ENCODE measurements around the gene CRB3. TPM values are rescaled to one million over a fixed set of nuclear protein-coding genes. Genes with fewer than 3 reads are reported as not detected.

CRB3 gene
- total and polyA plus RNA-seq, 8 donors, result 14.9 to 78.8 (median 17.9) TPM

- Histone ChIP-seq H3K4me3 (no peak overlapping the region), H3K9me3 (no peaks in the 10 kb centered on the region), H3K27me3 (no peaks in the 10 kb centered on the region), H3K36me3 (no peaks in the 10 kb centered on the region), H3K27ac (no peak overlapping the region), H3K4me1 (no peaks in the 10 kb centered on the region)
- no peak for TF ChIP-seq CTCF (IDR thresholded peaks at IDR 0.05)
- intact Hi-C loops (cut with DNase I), result no loop called here
- DNase-seq, result no peak
- ATAC-seq, result no peak
Observed at GRCh38 chr19:6446452-6446851, 17.6 kb upstream of the CRB3 start.

- no peak for ATAC-seq
- no peak for DNase-seq
- no peaks in the 10 kb centered on the region for H3K9me3 ChIP-seq
- H3K4me1 ChIP-seq, result no peaks in the 10 kb centered on the region
- H3K4me3 ChIP-seq, result no peak overlapping the region
- TF ChIP-seq CTCF (IDR thresholded peaks at IDR 0.05), result no peak
- no peaks in the 10 kb centered on the region for H3K27me3 ChIP-seq
- intact Hi-C loops (cut with DNase I), result no loop called here
- no peak overlapping the region for H3K27ac ChIP-seq
- peaks cover 0 to 15% of the 10 kb centered on the region in 2 donors for H3K36me3 ChIP-seq
Observed at GRCh38 chr19:6448045-6448444, 16.0 kb upstream of the CRB3 start.

GRCh38 chr19:6450166-6450565 lies 13.9 kb upstream of the CRB3 start:
- intact Hi-C loops (cut with DNase I), result no loop called here
- ATAC-seq, result no peak

GRCh38 chr19:6451583-6452222 lies 12.4 kb upstream of the CRB3 start:
- peaks cover 0 to 17% of the 10 kb centered on the region in 2 donors for H3K9me3 ChIP-seq
- intact Hi-C loops (cut with DNase I), result no loop called here
- no peaks in the 10 kb centered on the region for H3K4me1 ChIP-seq
- TF ChIP-seq CTCF (IDR thresholded peaks at IDR 0.05), result no peak
- H3K27me3 ChIP-seq, result no peaks in the 10 kb centered on the region
- H3K36me3 ChIP-seq, result peaks cover 0 to 40% of the 10 kb centered on the region in 2 donors
- DNase-seq (no peak), ATAC-seq (no peak)
- H3K4me3 ChIP-seq, result no peak overlapping the region
- no peak overlapping the region for H3K27ac ChIP-seq

More at GRCh38 chr19:6450166-6450565, 13.9 kb upstream of the CRB3 start:
- TF ChIP-seq CTCF (IDR thresholded peaks at IDR 0.05), result no peak
- H3K27ac ChIP-seq, result no peak overlapping the region
- no peaks in the 10 kb centered on the region for H3K4me1 ChIP-seq
- no peak for DNase-seq
- H3K9me3 ChIP-seq, result peaks cover 0 to 17% of the 10 kb centered on the region in 2 donors
- H3K36me3 ChIP-seq, result peaks cover 0 to 32% of the 10 kb centered on the region in 2 donors
- H3K27me3 ChIP-seq, result no peaks in the 10 kb centered on the region
- no peak overlapping the region for H3K4me3 ChIP-seq

- DNase-seq (no peak), ATAC-seq (no peak)
- Histone ChIP-seq H3K4me3 (no peak overlapping the region), H3K9me3 (peaks cover 0 to 17% of the 10 kb centered on the region in 2 donors), H3K4me1 (no peaks in the 10 kb centered on the region), H3K36me3 (peaks cover 0 to 40% of the 10 kb centered on the region in 2 donors), H3K27me3 (no peaks in the 10 kb centered on the region), H3K27ac (no peak overlapping the region)
- intact Hi-C loops (cut with DNase I), result no loop called here
- TF ChIP-seq CTCF (IDR thresholded peaks at IDR 0.05), result no peak
Observed at GRCh38 chr19:6452223-6452614, 11.9 kb upstream of the CRB3 start.

All from left lung (tissue), 10 donors.